NCI-H524 (cell line): ENCODE results near the gene PDE11A.
"Not testable (repeated sequence)": the region's sequence is repeated elsewhere in the genome, so short reads cannot be mapped to it uniquely, and the experiment has no call there.

Source experiments
- DNase-seq, 2 experiments: peaks; one replicate each; lab custom pipeline; 2025; lab: John Stamatoyannopoulos, UW

The PDE11A gene

GRCh38 chr2:177817300-177817699 is 255.3 kb downstream of the PDE11A start:
- no peak for DNase-seq

DNA sequence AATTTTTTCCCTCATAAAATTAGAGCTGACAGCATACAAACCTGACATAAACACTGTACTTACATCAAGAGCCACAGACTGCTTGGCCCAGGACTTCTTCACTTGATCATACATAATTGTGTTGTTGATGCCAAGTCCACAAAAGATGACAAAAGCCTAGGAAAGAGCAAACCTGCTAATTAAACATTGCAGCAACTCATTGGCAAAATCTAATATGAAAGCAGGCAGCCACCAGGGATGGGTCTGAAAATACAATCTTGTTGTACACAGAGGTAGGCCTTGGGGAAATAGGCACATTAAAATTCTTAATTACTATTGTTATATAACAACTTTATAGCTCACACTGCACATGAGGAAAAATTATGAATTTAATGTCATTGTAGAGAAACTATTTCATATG is 255.8 kb downstream of the PDE11A start:
- no peak for DNase-seq

DNA sequence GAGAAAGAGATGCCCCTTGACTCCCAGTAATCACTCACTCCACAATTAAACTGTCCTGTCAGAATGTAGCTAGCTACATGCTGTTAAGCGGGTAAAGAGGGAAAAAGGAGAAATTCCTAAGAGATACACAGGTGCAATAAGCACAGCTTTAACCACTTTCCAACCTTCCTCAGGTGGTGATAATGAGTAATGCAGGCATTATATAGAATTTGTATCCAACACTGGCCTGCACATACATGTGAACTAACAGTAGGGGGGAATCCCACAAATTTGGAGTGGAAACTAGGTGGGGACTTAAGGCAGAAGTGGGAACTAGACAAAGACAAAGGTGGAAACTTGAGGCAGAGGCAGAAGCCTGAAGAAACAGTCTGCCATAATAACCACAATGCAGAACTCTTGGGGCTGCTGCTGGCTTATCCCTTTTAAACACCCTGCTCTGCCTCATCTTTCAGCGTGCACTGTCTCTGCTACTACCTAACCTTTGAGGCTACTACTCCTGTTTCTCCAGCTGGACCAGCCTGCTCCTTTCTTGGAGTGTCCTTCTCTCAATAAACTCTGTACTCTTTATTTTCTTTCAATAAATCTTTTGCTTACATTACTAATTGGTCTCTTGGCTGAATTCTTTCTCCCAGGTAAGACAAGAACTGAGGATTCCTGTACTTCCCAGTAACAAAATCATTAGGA is 259.7 kb downstream of the PDE11A start:
- no peak for DNase-seq

- no peak for DNase-seq
Measured at GRCh38 chr2:177810906-177811305, 261.7 kb downstream of the PDE11A start.

DNA sequence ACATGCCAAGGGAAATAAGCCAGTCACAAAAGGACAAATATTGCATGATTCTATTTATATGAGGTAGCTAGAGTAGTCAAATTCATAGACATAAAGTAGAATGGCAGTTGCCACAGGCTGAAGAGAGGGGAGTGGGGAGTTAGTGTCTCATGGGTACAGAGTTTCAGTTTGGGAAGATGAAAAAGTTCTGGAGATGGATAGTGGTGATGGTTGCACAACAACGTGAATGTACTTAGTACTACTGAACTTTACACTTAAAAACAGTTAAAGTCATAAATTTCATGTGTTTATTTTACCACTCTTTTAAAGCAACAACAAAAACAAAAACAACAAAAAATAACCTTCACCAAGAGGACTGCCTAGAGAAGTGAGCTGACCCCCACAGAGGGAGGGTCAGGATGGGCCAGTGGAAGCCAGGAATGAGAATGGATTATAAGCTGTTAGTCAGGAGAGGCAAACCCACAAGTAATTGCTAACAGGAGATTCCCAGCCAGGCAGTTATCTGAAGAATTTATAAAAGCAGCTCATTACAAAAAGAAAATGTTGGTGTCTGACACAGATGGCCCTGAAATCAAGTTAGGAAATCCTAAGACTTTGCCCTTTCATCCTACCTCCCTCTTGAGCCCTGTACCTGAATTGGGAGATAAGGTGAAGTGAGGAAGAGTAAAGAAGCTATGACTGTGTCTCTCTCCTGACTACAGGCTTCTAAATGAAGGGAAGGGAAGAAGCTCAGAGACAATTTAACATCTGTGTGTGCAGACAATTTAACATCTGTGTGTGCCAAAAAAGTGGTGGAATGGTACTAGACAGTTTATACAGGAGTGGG is 263.4 kb downstream of the PDE11A start:
- DNase-seq = no peak

DNA sequence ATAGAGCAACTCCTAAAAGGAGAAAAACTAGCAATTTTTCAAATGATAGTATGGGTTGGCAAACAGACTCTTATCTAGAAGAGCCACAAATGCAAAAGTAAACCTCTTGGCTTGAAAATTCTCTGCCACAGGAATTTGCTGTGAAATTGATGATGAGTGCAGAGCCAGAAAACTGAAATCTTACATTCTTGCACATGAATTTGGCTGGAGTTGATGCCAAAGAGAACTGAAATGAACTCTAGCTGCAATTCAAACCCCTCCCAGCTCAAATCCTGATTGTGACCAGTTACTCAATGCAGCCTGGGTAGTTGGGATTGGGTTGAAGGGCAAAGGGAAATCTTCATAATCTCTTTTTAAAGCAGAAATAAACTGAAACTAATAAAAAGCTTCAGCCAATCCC is 266.6 kb downstream of the PDE11A start:
- DNase-seq = no peak

- peak in 1 of 2 experiments; percentile 53 for DNase-seq
Measured at GRCh38 chr2:177799531-177799930, 273.0 kb downstream of the PDE11A start.

- no peak for DNase-seq
Measured at GRCh38 chr2:177797808-177798207, 274.8 kb downstream of the PDE11A start.

DNA sequence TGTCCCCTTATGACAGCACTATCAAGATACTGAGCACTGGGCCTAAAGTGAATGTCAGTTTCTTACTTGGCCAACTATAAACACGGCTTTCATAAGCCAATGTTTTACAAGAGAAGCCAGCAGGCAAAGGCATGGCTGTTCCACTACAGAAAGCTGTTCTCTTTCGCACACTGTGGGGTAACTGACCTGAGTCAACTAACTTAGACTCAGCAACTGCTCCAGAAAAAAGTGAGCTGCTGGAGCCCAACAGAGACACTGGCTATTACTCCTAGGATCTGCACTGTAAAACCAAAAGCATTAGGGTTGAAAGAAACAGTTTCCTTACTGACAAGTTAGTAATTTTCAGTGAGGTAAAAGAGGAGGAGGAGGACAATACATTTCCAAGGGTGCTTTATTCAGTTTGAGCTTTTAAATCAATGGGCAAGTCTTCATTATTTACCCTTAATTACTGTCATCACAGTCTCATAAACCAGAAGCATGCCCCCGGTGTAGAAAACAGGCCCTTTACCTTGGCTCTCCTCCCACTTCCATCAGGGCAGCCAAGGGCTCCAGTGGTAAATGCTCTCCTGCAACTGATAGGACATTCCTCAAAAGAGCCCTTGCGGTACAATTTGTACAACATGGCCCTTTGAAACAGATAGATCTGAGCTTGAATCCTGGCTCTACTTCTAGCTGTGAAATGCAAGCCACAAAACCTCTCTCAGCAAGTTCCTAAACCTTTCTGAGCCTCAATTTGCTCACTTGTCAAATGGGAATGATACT is 275.7 kb downstream of the PDE11A start:
- DNase-seq = no peak

DNA sequence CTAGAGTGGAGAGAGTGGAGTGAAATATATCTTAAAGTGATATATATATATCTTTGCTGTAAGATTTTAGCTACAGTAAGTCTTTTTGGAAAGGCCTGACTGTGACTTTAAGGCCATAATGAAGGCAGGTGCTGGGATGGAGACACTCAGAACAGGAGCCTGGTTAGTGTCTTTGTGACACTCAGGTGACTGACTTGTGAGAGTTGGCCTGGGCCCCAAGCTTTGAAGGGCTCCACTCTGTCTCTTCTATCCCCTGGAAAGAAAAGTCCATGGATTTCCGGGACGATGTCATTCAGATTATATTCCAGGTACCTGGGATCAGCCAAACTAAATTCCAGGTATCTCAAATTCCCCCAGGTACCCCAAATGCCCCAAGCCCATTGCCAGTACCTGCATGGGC is 276.6 kb downstream of the PDE11A start:
- no peak for DNase-seq

DNA sequence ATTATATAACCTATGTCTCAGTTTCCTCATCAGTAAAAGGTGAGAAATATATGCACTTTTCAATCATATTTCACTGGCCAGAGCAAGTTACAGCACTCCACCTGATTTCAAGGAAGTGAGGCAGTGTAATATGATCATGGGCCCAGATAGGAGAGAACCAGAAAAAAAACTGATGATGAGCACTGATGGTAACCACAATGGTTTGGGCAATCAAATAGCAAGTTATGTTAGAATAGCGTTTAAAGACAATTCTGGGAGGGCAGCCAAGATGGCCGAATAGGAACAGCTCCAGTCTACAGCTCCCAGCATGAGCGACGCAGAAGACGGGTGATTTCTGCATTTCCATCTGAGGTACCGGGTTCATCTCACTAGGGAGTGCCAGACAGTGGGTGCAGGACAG is 287.4 kb downstream of the PDE11A start:
- not testable (repeated sequence) for DNase-seq

DNA sequence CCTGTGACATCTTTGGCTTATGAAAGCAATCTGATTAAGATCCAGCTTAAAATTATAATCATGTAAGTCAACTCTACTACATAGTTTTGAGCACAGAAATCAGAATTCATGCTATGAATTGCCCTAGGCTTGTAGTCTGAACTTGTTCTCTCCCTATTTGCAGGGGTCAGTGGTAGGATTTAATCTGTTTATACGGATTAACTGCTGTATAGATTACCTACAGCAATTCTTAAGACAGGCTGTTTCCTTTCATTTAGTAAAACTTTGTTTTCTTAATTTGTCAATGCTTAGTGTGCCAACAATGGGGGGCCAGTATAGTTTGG is 287.9 kb downstream of the PDE11A start:
- DNase-seq = no peak

DNA sequence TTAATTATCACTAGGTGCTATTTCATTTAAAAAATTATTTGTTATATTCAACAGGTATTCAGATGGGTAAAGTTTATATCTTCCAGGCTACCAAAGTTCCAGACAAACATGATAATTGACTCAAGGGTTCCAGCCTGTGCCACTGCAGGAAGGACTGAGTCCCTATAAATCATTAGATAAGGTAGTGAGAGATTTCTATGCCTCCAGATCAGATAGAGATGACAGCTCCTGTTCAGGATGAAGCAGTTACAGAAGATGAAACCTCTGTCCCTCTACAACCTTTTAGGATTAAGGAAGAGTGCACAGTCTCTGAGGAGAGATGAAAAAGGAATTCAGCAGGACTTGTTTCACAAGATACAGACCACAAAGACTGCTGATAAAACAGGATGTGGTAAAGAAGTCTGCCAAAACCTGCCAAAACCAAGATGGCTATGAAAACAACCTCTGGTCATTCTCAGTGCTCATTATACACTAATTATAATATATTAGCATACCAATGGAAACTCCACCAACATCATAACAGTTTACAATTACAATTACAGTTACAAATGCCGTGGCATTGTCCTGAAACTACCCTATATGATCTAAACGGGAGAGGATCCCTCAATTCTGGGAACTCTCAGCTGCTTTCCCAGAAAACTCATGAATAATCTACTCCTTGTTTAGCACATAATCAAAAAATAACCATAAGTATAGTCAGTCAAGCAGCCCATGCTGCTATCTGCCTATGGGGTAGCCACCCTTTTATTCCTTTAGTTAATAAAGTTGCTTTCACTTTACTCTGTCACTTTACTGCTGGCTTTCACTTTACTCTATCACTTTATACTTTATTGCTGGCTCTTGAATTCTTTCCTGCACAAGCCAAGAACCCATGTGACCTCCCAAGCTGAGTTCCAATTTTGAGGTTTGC is 288.5 kb downstream of the PDE11A start:
- no peak for DNase-seq

GRCh38 chr2:177783091-177783490 is 289.5 kb downstream of the PDE11A start:
- no peak for DNase-seq

GRCh38 chr2:177782613-177783012 is 290.0 kb downstream of the PDE11A start:
- no peak for DNase-seq

DNA sequence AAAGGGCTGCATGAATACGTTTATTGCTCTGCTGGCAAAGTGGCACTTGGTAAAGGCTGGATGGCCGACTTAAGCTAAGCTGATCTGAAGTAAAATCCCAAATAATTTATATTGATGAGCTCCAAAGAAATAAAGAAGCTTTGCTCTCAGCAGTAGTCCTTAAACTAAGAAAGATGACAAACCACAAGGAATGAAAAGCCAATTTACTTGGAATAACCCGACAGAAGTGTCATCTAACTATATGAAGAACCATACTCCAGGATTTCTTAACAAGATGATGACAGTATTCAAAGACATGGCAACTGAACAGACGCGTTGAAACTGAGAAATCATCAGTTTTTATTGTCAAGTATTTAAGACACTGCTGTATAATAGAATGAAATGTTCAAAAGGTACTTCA is 294.1 kb downstream of the PDE11A start:
- no peak for DNase-seq

GRCh38 chr2:177772529-177772928 is 300.0 kb downstream of the PDE11A start:
- peak in 1 of 2 experiments; percentile 30 for DNase-seq

DNA sequence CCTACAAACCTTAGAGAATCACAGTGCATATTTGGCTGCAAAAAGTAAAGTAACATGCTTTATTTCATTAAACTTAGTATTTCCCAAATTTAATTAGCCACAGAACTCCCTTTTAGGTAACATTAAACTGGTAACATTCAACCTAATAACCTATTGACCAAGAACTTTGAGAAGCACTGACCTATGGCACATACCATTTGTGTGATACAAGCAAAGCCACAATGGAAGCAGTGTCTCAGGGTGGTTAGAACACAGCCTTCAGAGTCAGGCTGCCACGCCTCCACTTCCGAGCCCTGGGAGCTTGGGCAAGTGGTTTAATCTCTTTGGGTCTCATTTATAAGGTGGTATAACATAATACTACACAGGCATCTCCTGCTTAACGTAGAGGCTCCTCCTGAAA is 301.4 kb downstream of the PDE11A start:
- DNase-seq = no peak

GRCh38 chr2:177767768-177768167 is 304.8 kb downstream of the PDE11A start:
- DNase-seq = peak in 1 of 2 experiments; percentile 25

DNA sequence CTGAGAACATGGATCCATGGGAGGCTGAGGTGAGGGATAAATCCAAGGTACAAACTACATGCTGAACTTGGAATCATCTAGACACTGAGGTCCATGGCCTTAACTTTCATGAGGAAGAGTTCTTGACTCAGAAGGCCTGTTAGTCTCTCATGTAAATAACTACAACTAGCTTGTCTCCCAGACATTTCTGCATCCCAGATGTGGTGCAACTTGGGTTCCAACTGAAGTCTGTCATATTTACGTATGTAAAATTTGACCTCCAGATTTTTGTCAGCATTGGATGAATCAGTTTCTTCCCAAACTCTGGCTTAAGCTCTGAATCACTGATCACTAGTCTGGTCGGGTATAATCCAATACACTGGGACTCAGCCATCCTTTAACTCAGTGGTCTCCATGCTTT is 306.9 kb downstream of the PDE11A start:
- no peak for DNase-seq

- peak; percentile 49 to 81 for DNase-seq
Measured at GRCh38 chr2:177763531-177764265, 308.9 kb downstream of the PDE11A start.
